Measurements from ENCODE around the gene PLXDC2. TPM values are rescaled to one million over a fixed set of nuclear protein-coding genes. Genes with fewer than 3 reads are reported as not detected.

Gene PLXDC2
- polyA plus RNA-seq, 1 experiment: 0.47 TPM

GRCh38 chr10:20115894-20116293, 299.7 kb downstream of the PLXDC2 start:
- H3K27me3 ChIP-seq (ENCODE audit: control insufficient read depth, insufficient read depth, low read length): no peaks in the 10 kb centered on the region
- no peaks in the 10 kb centered on the region for H3K36me3 ChIP-seq (ENCODE audit: control insufficient read depth, insufficient read depth, low read length)
- CTCF ChIA-PET: no interaction called here
- H3K4me3 ChIP-seq (ENCODE audit: low read depth, low read length): no peak overlapping the region
- TF ChIP-seq CTCF (IDR thresholded peaks at IDR 0.05; ENCODE audit: insufficient read depth, low read depth, low read length): no peak
- DNase-seq (ENCODE audit: low read depth): no peak
- POLR2A ChIA-PET: no interaction called here

GRCh38 chr10:20117471-20117870, 301.2 kb downstream of the PLXDC2 start:
- Histone ChIP-seq H3K4me3 (ENCODE audit: low read depth, low read length) (no peak overlapping the region), H3K36me3 (ENCODE audit: control insufficient read depth, insufficient read depth, low read length) (no peaks in the 10 kb centered on the region), H3K27me3 (ENCODE audit: control insufficient read depth, insufficient read depth, low read length) (no peaks in the 10 kb centered on the region)
- POLR2A ChIA-PET: no interaction called here
- no peak for DNase-seq (ENCODE audit: low read depth)
- TF ChIP-seq CTCF (IDR thresholded peaks at IDR 0.05; ENCODE audit: insufficient read depth, low read depth, low read length): no peak
- CTCF ChIA-PET: no interaction called here

- no peak for TF ChIP-seq CTCF (IDR thresholded peaks at IDR 0.05; ENCODE audit: insufficient read depth, low read depth, low read length)
- no peaks in the 10 kb centered on the region for H3K27me3 ChIP-seq (ENCODE audit: control insufficient read depth, insufficient read depth, low read length)
- CTCF ChIA-PET: interaction anchor here (0.5 kb wide), 1 partner anchor 43 kb away, joined by 3 read pairs; no protein-coding TSS in a partner anchor
- no peak overlapping the region for H3K4me3 ChIP-seq (ENCODE audit: low read depth, low read length)
- POLR2A ChIA-PET: no interaction called here
- DNase-seq (ENCODE audit: low read depth): no peak
- no peaks in the 10 kb centered on the region for H3K36me3 ChIP-seq (ENCODE audit: control insufficient read depth, insufficient read depth, low read length)
These were observed 301.9 kb downstream of the PLXDC2 start for GRCh38 chr10:20118119-20118518.

- Histone ChIP-seq H3K4me3 (ENCODE audit: low read depth, low read length) (no peak overlapping the region), H3K36me3 (ENCODE audit: control insufficient read depth, insufficient read depth, low read length) (no peaks in the 10 kb centered on the region), H3K27me3 (ENCODE audit: control insufficient read depth, insufficient read depth, low read length) (no peaks in the 10 kb centered on the region)
- TF ChIP-seq CTCF (IDR thresholded peaks at IDR 0.05; ENCODE audit: insufficient read depth, low read depth, low read length): no peak
- ChIA-PET CTCF (no interaction called here), POLR2A (no interaction called here)
- DNase-seq (ENCODE audit: low read depth): no peak
These were observed 312.6 kb downstream of the PLXDC2 start for GRCh38 chr10:20128811-20129210.

- no peak overlapping the region for H3K4me3 ChIP-seq (ENCODE audit: low read depth, low read length)
- DNase-seq (ENCODE audit: low read depth): no peak
- H3K36me3 ChIP-seq (ENCODE audit: control insufficient read depth, insufficient read depth, low read length): no peaks in the 10 kb centered on the region
- TF ChIP-seq CTCF (IDR thresholded peaks at IDR 0.05; ENCODE audit: insufficient read depth, low read depth, low read length): no peak
- ChIA-PET CTCF (no interaction called here), POLR2A (no interaction called here)
- H3K27me3 ChIP-seq (ENCODE audit: control insufficient read depth, insufficient read depth, low read length): no peaks in the 10 kb centered on the region
These were observed 316.6 kb downstream of the PLXDC2 start for GRCh38 chr10:20132816-20133215.

Data from BJ (cell line).